SK-N-DZ (cell line): ENCODE measurements around the gene DIP2B.

ENCODE experiments used
- DNase-seq: peaks from one replicate; pipeline ENCODE4 v3.0.0-alpha.2; 2015; ENCODE audit warnings: low spot score

The DIP2B gene

DNA sequence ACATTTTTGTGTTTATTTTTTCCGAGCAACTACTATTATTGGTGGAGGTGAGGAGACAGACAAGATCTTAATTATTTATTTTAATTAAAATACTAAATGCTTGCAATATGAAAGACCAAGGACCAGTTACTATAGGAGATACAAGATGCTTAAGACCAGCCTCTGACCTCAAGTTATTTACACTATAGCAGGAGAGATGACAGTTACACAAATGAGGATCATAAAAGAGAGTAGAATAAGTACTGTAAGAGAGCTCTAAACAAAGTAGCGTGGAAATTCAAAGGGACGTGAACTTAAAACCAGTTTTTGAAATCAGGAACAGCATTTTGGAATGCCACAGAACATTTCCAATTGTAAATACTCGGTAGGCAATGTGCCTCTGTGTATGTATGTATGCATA is 131.1 kb downstream of the DIP2B start:
- DNase-seq: no peak

DNA sequence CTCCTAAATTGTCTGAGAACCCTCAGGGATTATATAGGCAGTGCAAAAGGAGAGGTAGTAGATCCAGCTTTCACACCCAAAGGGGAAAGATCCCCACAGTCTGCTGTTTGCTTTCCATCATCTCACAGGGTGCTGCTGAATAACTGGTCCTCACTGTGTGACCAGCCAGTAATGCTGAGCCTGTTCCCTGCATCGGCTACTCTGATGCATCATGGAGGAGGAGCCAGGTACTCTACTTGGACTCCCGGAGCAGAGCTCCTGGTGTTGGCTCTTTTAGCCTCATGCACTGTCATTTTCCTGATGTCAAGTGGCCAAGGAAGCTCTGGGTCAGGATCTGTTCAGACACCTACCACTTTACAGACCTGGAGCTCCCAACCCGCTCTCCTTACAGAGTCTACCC is 131.7 kb downstream of the DIP2B start:
- no peak for DNase-seq

- DNase-seq: peak; percentile 38
Measured at GRCh38 chr12:50637870-50638481, 133.2 kb downstream of the DIP2B start.

DNA sequence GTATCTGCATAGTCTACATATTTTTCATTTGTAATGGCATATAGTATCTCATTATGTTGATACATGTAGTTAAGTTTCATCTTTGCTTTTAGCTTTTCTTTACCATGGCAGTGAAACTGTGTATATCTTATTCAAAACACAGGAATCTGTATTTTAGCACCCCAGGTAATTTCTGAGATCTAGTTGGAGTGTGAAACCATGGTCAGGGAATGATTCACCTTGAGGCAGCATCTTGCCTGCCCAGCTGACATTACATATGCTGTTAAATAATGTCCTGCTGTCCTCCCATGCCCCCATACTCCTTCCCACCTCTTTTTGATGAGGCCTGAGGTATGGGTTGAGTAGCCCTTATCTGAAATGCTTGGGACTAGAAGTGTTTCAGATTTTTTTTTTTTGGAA is 133.7 kb downstream of the DIP2B start:
- DNase-seq: no peak

GRCh38 chr12:50639721-50640120 is 134.9 kb downstream of the DIP2B start:
- DNase-seq: no peak

DNA sequence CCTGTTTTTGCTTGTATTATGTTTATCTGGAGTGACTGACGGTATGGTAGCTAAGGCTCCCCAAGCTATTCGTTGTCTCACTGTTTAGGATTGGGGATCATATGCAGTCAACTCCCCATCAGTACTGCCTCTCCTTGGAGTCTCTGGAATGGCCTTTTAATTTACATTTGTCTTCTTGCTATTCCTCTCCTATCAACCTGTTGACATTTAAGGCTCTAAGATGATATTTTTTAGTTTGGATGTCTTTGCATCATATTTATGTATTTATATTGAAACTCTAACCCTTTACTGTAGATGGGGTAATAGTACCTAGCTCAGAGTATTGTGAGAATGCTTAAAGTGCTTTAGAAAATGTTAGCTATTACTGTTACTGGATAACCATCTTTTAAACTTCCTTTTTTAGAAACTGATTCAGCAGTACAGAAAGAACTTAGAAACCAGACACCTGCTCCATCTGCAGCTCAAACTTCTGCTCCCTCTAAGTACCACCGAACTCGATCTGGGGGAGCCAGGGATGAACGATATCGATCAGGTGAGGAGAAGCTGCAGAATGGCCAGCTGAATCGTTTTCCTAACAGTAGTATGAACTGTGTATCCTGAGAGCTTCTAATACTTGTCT is 135.6 kb downstream of the DIP2B start:
- DNase-seq: no peak

DNA sequence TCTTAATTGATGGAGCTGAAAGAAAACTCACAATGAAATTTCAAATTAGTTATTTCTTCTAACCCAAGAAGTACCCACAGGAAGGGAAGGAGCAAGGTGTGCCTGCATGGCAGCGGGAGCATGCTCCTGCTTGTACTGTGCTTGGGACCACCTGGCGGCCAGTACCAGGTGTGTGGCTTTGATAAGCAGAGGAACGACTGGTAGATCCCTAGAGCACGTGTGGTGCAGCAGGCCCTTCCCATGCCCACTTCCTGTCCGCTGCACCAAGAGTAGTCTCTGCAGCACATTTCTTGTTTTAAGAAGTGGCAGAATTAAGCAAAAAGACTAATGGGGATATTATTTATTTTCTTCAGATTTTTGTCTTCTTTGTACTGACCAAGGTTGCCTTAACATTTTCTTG is 136.8 kb downstream of the DIP2B start:
- no peak for DNase-seq

GRCh38 chr12:50642035-50642451 is 137.3 kb downstream of the DIP2B start:
- no peak for DNase-seq

DNA sequence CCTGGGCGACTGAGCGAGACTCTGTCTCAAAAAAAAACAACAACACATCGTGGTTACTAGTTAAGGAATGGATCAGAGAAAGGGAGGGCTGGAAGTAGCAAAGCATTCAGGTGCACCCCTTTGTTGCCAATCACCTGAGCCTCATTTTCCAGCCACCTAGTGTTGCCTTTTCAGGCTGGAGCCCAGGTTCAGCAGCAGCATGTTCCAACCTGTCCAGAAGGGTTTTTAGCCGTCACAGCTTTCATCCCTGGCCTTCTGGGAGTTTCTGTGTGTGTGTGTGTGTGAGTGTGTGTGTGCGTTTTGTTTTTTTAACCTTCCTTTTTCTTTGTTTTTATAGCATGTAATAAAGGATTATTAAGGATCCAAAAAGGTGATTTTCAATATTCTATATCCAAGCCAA is 138.0 kb downstream of the DIP2B start:
- DNase-seq: no peak

DNA sequence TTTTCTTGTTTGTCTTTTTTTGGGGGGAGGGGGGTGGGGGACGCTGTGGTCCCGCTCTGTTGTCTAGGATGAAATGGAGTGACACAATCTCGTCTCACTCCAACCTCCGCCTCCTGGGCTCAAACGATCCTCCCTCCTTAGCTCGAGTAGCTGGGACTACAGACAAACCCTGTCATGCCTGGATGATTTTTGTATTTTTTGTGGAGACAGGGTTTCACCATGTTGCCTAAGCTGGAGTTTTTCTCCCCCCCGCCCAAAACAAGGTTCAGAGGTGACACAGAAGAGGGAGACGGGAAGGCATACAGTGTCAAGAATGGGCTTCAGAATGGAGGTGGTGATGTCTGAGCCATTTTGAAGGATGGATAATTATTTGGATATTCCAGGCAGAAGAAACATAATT is 142.2 kb downstream of the DIP2B start:
- no peak for DNase-seq

DNA sequence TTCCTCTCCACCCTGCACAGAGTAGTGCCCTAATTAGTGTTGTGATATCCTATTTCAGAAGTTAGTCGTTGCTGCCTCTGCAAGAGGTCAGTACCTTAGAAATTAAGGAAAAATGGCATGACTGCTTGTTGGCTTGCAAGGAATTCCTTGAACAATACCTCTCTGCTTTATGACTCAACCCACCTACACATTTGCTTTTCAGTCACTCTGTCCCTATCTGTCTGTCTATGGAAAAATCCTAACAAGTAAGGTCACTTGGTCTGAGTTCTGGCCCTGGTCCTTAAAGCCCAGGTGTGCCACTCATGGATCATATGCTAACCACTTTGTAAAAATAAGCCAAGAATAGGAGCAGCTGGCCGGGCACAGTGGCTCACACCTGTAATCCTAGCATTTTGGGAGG is 142.7 kb downstream of the DIP2B start:
- no peak for DNase-seq

GRCh38 chr12:50650285-50650684 is 145.5 kb downstream of the DIP2B start:
- no peak for DNase-seq

GRCh38 chr12:50655374-50655921 is 150.7 kb downstream of the DIP2B start:
- DNase-seq: no peak

- DNase-seq: no peak
Measured at GRCh38 chr12:50659260-50659659, 154.5 kb downstream of the DIP2B start.

- no peak for DNase-seq
Measured at GRCh38 chr12:50659690-50660424, 155.1 kb downstream of the DIP2B start.

DNA sequence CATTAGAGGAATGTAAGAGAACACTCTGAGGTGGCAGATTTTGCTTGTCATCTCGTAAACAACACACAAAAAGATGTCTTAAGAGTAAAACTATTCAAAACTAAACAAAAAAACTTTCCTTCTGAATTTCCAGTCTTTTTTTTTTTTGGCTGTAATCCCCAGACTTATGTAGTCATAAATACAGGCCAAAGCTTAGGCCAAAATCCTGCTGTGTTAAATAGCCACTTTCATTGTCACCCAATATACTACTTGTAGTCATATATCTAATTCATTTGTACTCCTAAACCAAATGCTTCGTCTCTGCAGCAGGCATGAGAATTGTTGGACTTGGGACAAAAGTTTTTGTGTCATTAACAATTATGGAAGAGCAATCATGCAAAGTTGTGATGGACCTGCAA is 155.6 kb downstream of the DIP2B start:
- no peak for DNase-seq

- no peak for DNase-seq
Measured at GRCh38 chr12:50661300-50662115, 156.7 kb downstream of the DIP2B start.

GRCh38 chr12:50662116-50662510 is 157.3 kb downstream of the DIP2B start:
- DNase-seq: no peak

GRCh38 chr12:50665170-50665569 is 160.4 kb downstream of the DIP2B start:
- DNase-seq: no peak

DNA sequence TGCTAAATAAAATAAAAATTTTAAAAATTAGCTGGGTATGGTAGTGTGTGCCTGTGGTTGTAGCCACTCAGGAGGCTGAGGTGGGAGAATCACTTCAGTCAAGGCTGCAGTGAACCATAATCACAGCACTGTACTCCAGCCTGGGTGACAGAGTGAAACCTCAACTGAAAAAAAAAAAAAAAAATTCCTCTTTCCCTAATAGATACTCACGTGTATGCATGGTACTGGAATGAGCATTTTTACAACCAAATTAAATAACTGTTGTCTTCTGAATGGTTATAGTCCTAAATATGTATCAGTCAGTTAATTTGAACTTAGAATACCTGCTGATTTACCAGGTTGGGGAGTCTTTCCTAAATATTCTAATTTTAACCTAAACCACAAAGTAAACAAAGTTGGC is 160.8 kb downstream of the DIP2B start:
- no peak for DNase-seq

DNA sequence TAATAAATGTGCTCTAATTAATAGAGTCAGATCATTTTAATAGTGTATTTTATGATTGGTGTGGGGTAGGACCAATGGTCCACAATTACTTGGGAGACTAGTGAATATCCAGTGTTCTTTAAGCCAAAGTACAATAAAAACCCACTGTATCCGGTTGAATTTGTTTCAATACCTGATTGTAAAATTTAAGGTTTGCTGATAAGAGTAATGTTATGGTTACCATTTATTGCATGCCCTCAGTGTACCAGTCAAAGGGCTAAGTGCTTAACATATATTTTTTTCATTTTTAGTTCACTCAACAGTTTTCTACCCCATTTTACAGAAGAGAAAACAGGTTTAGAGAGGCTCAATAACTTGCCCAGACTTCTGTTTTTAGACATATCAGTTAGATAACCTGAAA is 161.2 kb downstream of the DIP2B start:
- DNase-seq: no peak

DNA sequence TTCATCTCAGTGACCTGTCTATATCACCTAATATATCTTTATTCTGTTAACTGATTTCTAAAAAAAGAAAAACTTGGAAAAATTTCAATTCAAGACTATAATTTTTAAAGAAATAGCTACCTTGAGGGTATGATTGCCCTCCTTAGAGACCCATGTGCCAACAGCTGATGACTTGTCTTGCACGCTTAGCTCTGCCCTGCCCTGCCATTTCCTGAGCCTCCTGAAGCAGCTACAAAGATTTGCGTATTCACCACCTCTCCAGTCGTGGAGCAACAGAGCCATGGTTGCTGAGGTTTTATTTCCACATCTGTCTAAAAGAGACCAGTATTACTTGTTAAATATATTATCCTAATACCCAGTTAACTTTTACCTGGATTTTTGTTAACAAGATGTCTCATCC is 167.4 kb downstream of the DIP2B start:
- no peak for DNase-seq
